ENCODE results near the gene L3MBTL4. TPM values are rescaled to one million over a fixed set of nuclear protein-coding genes. Genes with fewer than 3 reads are reported as not detected.
A peak's percentile ranks its signal among the peaks of the same experiment; 100 is the strongest.

Gene L3MBTL4
- total RNA-seq, 3 donors from 2014 or later: 4.9 to 13.9 (median 5.4) TPM

GRCh38 chr18:6220129-6220528, 194.6 kb downstream of the L3MBTL4 start:
- H3K36me3 ChIP-seq (ENCODE audit: low read depth): no peaks in the 10 kb centered on the region
- ATAC-seq: no peak
- intact Hi-C loops (cut with DNase I, micrococcal nuclease): no loop called here

GRCh38 chr18:6219116-6219717, 195.5 kb downstream of the L3MBTL4 start:
- H3K36me3 ChIP-seq (ENCODE audit: low read depth): no peaks in the 10 kb centered on the region
- no peak for TF ChIP-seq CTCF (IDR thresholded peaks at IDR 0.05)
- no peaks in the 10 kb centered on the region for H3K4me1 ChIP-seq (ENCODE audit: low read depth)
- intact Hi-C loops (cut with DNase I, micrococcal nuclease): no loop called here
- no peaks in the 10 kb centered on the region for H3K9me3 ChIP-seq
- ATAC-seq: no peak
- no peak overlapping the region for H3K4me3 ChIP-seq
- DNase-seq: peak in 1 of 3 donors; percentile 10

More at GRCh38 chr18:6220129-6220528, 194.6 kb downstream of the L3MBTL4 start:
- TF ChIP-seq CTCF (IDR thresholded peaks at IDR 0.05): no peak
- H3K9me3 ChIP-seq: no peaks in the 10 kb centered on the region
- H3K4me3 ChIP-seq: no peak overlapping the region
- no peaks in the 10 kb centered on the region for H3K4me1 ChIP-seq (ENCODE audit: low read depth)
- DNase-seq: no peak

- DNase-seq (no peak), ATAC-seq (no peak)
- H3K4me1 ChIP-seq (ENCODE audit: low read depth): no peaks in the 10 kb centered on the region
- no peaks in the 10 kb centered on the region for H3K36me3 ChIP-seq (ENCODE audit: low read depth)
- no peak overlapping the region for H3K4me3 ChIP-seq
- TF ChIP-seq CTCF (IDR thresholded peaks at IDR 0.05): no peak
- intact Hi-C loops (cut with DNase I, micrococcal nuclease): no loop called here
- no peaks in the 10 kb centered on the region for H3K9me3 ChIP-seq
Observed at GRCh38 chr18:6215888-6216287, 198.8 kb downstream of the L3MBTL4 start.

GRCh38 chr18:6211174-6211504, 203.6 kb downstream of the L3MBTL4 start:
- no peak for TF ChIP-seq CTCF (IDR thresholded peaks at IDR 0.05)
- no peak for DNase-seq
- no peaks in the 10 kb centered on the region for H3K9me3 ChIP-seq
- no peak overlapping the region for H3K4me3 ChIP-seq
- ATAC-seq: no peak
- intact Hi-C loops (cut with DNase I, micrococcal nuclease): no loop called here
- H3K4me1 ChIP-seq (ENCODE audit: low read depth): no peaks in the 10 kb centered on the region
- H3K36me3 ChIP-seq (ENCODE audit: low read depth): no peaks in the 10 kb centered on the region

- no peak for TF ChIP-seq CTCF (IDR thresholded peaks at IDR 0.05)
- ATAC-seq (no peak), DNase-seq (no peak)
- Histone ChIP-seq H3K9me3 (no peaks in the 10 kb centered on the region), H3K36me3 (ENCODE audit: low read depth) (no peaks in the 10 kb centered on the region), H3K4me3 (no peak overlapping the region), H3K4me1 (ENCODE audit: low read depth) (no peaks in the 10 kb centered on the region)
- intact Hi-C loops (cut with DNase I, micrococcal nuclease): no loop called here
Observed at GRCh38 chr18:6210349-6211173, 204.2 kb downstream of the L3MBTL4 start.

Data from mucosa of descending colon (tissue), 3 donors.